ENCODE data around the gene ARHGAP22. TPM values are rescaled to one million over a fixed set of nuclear protein-coding genes. Genes with fewer than 3 reads are reported as not detected.

Gene ARHGAP22
- total RNA-seq, 1 donor from 2014 or later: 5.2 TPM

- intact Hi-C loops (cut with DNase I): no loop called here
- DNase-seq: no peak
- no peak for ATAC-seq (ENCODE audit: poor library complexity)
These were observed 30.2 kb upstream of the ARHGAP22 start for GRCh38 chr10:48634984-48635557.

GRCh38 chr10:48634198-48634983, 29.5 kb upstream of the ARHGAP22 start:
- DNase-seq: peak; percentile 75
- ATAC-seq (ENCODE audit: poor library complexity): peak; percentile 86
- intact Hi-C loops (cut with DNase I): no loop called here

- DNase-seq: no peak
- no peak for ATAC-seq (ENCODE audit: poor library complexity)
- intact Hi-C loops (cut with DNase I): no loop called here
These were observed 28.7 kb upstream of the ARHGAP22 start for GRCh38 chr10:48633381-48634197.

- no peak for DNase-seq
- intact Hi-C loops (cut with DNase I): no loop called here
- ATAC-seq (ENCODE audit: poor library complexity): no peak
These were observed 27.3 kb upstream of the ARHGAP22 start for GRCh38 chr10:48632166-48632565.

- ATAC-seq (ENCODE audit: poor library complexity) (no peak), DNase-seq (no peak)
- intact Hi-C loops (cut with DNase I): no loop called here
These were observed 23.2 kb upstream of the ARHGAP22 start for GRCh38 chr10:48627984-48628609.

GRCh38 chr10:48626986-48627731, 22.3 kb upstream of the ARHGAP22 start:
- ATAC-seq (ENCODE audit: poor library complexity) (no peak), DNase-seq (no peak)
- intact Hi-C loops (cut with DNase I): no loop called here

- intact Hi-C loops (cut with DNase I): no loop called here
- DNase-seq: no peak
- no peak for ATAC-seq (ENCODE audit: poor library complexity)
These were observed 21.6 kb upstream of the ARHGAP22 start for GRCh38 chr10:48626447-48626846.

GRCh38 chr10:48625826-48626134, 20.9 kb upstream of the ARHGAP22 start:
- no peak for ATAC-seq (ENCODE audit: poor library complexity)
- no peak for DNase-seq
- intact Hi-C loops (cut with DNase I): no loop called here

- intact Hi-C loops (cut with DNase I): no loop called here
- DNase-seq: no peak
- no peak for ATAC-seq (ENCODE audit: poor library complexity)
These were observed 18.8 kb upstream of the ARHGAP22 start for GRCh38 chr10:48623607-48624132.

GRCh38 chr10:48623009-48623408, 18.1 kb upstream of the ARHGAP22 start:
- intact Hi-C loops (cut with DNase I): no loop called here
- ATAC-seq (ENCODE audit: poor library complexity) (peak; percentile 82), DNase-seq (no peak)

GRCh38 chr10:48620719-48621118, 15.8 kb upstream of the ARHGAP22 start:
- DNase-seq (no peak), ATAC-seq (ENCODE audit: poor library complexity) (no peak)
- intact Hi-C loops (cut with DNase I): no loop called here

- no peak for ATAC-seq (ENCODE audit: poor library complexity)
- DNase-seq: no peak
- intact Hi-C loops (cut with DNase I): no loop called here
These were observed 11.6 kb upstream of the ARHGAP22 start for GRCh38 chr10:48616436-48616835.

- intact Hi-C loops (cut with DNase I): no loop called here
- ATAC-seq (ENCODE audit: poor library complexity) (no peak), DNase-seq (no peak)
These were observed 9.9 kb upstream of the ARHGAP22 start for GRCh38 chr10:48614481-48615390.

GRCh38 chr10:48613016-48613415, 8.1 kb upstream of the ARHGAP22 start:
- intact Hi-C loops (cut with DNase I): no loop called here

GRCh38 chr10:48612236-48612943, 7.5 kb upstream of the ARHGAP22 start:
- ATAC-seq (ENCODE audit: poor library complexity) (peak; percentile 29), DNase-seq (no peak)
- intact Hi-C loops (cut with DNase I): no loop called here

More at GRCh38 chr10:48613016-48613415, 8.1 kb upstream of the ARHGAP22 start:
- no peak for ATAC-seq (ENCODE audit: poor library complexity)
- no peak for DNase-seq

- no peak for ATAC-seq (ENCODE audit: poor library complexity)
- intact Hi-C loops (cut with DNase I): no loop called here
These were observed 6.3 kb upstream of the ARHGAP22 start for GRCh38 chr10:48611133-48611532.

GRCh38 chr10:48610585-48611093, 5.8 kb upstream of the ARHGAP22 start:
- intact Hi-C loops (cut with DNase I): no loop called here
- DNase-seq: no peak
- ATAC-seq (ENCODE audit: poor library complexity): no peak

More at GRCh38 chr10:48611133-48611532, 6.3 kb upstream of the ARHGAP22 start:
- no peak for DNase-seq

Data from Right ventricle myocardium superior (tissue), 1 donor.